ENCODE data around the gene AEBP1. TPM values are rescaled to one million over a fixed set of nuclear protein-coding genes. Genes with fewer than 3 reads are reported as not detected.

The AEBP1 gene
- total and polyA plus RNA-seq, 9 of the 15 experiments (the other 6 are each of a cell fraction or from before 2014, with no cell fraction given): 0.03 to 0.78 (median 0.30) TPM; not detected in 2

DNA sequence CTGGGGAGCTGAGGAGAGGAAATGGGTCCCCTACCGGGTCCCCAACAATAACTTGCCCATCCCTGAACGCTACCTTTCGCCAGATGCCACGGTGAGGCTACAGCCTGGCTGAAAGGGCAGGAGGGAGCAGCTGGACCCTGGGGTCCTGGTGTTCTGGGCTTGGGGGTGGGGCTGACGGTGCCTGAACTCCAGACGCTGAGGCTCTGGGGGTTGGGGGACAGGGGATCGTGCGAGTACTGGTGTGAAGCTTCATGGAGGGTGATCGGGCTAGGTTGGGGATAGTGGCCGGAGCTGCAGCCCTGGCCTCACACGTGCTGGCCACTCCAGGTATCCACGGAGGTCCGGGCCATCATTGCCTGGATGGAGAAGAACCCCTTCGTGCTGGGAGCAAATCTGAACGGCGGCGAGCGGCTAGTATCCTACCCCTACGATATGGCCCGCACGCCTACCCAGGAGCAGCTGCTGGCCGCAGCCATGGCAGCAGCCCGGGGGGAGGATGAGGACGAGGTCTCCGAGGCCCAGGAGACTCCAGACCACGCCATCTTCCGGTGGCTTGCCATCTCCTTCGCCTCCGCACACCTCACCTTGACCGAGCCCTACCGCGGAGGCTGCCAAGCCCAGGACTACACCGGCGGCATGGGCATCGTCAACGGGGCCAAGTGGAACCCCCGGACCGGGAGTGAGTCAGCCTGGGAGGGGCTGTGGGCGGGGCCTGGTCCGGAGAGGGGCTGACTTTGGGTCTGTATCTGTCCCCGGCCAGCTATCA lies 8.3 kb downstream of the AEBP1 start (continued):
- TF ChIP-seq SIN3A (IDR thresholded peaks at IDR 0.05; ENCODE audit: borderline replicate concordance in 2 of 2, control insufficient read depth in 1 of 2, low read depth in 2 of 2, low read length in 2 of 2) (no peak), SOX6 (IDR thresholded peaks at IDR 0.05) (no peak), ZNF668 (CRISPR knock-in tag; IDR thresholded peaks at IDR 0.05) (no peak), FOXK2 (conservative IDR thresholded peaks at IDR 0.05 in 1 of 2, IDR thresholded peaks at IDR 0.05 in 1 of 2; ENCODE audit: low read depth in 2 of 2) (peak in 1 of 2 experiments; percentile 98; a peak in 2 of 4 replicates), BRF2 (IDR thresholded peaks at IDR 0.05; ENCODE audit: borderline replicate concordance, insufficient read depth, insufficient read length) (no peak), CTCFL (IDR thresholded peaks at IDR 0.05; ENCODE audit: borderline replicate concordance, insufficient read depth, low read depth, low read length, poor library complexity, severe bottlenecking) (no peak), GTF2F1 (IDR thresholded peaks at IDR 0.05; ENCODE audit: low read depth, low read length) (no peak), ERF (CRISPR knock-in tag; IDR thresholded peaks at IDR 0.05) (no peak), ESRRA (IDR thresholded peaks at IDR 0.05; ENCODE audit: borderline replicate concordance, low read depth) (peak; percentile 49; the same call in 1 of the 2 replicates), NR2F6 (CRISPR knock-in tag; IDR thresholded peaks at IDR 0.05) (no peak), E2F1 (CRISPR knock-in tag; IDR thresholded peaks at IDR 0.05) (no peak), PBX2 (CRISPR knock-in tag; IDR thresholded peaks at IDR 0.05; ENCODE audit: low read depth) (no peak), PBX2 (tag; conservative IDR thresholded peaks at IDR 0.05; ENCODE audit: low read depth) (no peak), STAT5A (IDR thresholded peaks at IDR 0.05; ENCODE audit: borderline replicate concordance, low read length) (no peak), NONO (IDR thresholded peaks at IDR 0.05; ENCODE audit: low read depth in 2 of 2, low read length in 1 of 2) (peak in 1 of 2 experiments; percentile 98; a peak in 2 of 4 replicates), SMAD2 (IDR thresholded peaks at IDR 0.05; ENCODE audit: low read depth, low read length) (no peak)
- TF ChIP-seq, protein P1, sequence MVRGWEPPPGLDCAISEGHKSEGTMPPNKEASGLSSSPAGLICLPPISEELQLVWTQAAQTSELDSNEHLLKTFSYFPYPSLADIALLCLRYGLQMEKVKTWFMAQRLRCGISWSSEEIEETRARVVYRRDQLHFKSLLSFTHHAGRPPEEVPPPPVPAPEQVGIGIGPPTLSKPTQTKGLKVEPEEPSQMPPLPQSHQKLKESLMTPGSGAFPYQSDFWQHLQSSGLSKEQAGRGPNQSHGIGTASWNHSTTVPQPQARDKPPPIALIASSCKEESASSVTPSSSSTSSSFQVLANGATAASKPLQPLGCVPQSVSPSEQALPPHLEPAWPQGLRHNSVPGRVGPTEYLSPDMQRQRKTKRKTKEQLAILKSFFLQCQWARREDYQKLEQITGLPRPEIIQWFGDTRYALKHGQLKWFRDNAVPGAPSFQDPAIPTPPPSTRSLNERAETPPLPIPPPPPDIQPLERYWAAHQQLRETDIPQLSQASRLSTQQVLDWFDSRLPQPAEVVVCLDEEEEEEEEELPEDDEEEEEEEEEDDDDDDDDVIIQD (CRISPR knock-in tag; IDR thresholded peaks at IDR 0.05): no peak
